GM18907 (cell line): ENCODE results near the gene RADIL.
"Not testable (repeated sequence)": the region's sequence is repeated elsewhere in the genome, so short reads cannot be mapped to it uniquely, and the experiment has no call there.

ENCODE experiments used
- ATAC-seq: cut with Tn5 transposase; IDR thresholded peaks from one replicate; pipeline ENCODE4 v1.9.1; 2021; ENCODE audit warnings: mild to moderate bottlenecking, moderate library complexity; ENCODE audit not compliant: unreplicated experiment

The RADIL gene

DNA sequence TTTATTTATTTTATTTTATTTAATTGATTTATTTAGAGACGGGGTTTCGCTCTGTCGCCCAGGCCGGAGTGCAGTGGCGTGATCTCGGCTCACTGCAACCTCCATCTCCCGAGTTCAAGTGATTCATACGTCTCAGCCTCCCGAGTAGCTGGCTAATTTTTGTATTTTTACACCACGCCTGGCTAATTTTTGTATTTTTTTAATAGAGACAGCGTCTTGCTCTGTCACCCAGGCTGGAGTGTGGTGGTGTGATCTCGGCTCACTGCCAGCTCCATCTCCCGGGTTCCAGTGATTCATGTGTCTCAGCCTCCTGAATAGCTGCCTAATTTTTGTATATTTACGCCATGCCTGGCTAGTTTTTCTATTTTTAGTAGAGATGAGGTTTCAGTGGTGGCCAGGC, 73.8 kb downstream of the RADIL start:
- ATAC-seq: no peak

GRCh38 chr7:4809091-4809591, 74.4 kb downstream of the RADIL start:
- ATAC-seq: no peak

DNA sequence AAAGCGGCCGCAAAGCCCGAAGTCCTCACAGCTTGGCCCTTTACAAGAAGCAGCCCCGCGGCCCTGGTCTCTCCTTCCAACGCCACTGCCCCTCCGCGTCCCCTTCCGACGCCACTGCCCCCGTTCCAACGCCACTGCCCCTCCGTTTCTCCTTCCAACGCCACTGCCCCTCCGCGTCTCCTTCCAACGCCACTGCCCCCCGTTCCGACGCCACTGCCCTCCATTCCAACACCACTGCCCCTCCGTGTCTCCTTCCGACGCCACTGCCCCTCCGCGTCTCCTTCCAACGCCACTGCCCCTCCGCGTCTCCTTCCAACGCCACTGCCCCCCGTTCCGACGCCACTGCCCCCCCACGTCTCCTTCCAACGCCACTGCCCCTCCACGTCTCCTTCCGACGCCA, 75.0 kb downstream of the RADIL start:
- ATAC-seq: no peak

DNA sequence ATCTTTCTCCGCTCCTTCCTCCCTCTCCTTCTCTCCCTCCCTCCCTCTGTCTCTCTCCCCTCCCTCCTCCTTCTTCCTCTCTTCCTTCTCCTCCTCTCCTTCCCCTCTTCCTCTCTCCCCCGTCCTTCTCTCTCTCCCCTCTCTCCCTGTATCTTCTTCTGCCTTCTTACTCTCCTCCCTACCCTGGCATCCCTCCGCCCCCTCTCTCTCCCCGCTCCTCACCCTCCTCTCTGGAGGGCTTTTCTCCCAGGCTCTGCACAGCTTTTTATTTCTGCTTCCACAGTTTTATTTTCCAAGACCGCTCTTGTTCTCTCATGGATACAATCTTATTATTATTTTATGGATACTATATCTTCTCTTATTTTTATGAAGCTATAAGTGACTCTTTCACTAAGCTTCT, 75.5 kb downstream of the RADIL start:
- no peak for ATAC-seq

GRCh38 chr7:4807598-4808016, 75.9 kb downstream of the RADIL start:
- ATAC-seq: no peak

DNA sequence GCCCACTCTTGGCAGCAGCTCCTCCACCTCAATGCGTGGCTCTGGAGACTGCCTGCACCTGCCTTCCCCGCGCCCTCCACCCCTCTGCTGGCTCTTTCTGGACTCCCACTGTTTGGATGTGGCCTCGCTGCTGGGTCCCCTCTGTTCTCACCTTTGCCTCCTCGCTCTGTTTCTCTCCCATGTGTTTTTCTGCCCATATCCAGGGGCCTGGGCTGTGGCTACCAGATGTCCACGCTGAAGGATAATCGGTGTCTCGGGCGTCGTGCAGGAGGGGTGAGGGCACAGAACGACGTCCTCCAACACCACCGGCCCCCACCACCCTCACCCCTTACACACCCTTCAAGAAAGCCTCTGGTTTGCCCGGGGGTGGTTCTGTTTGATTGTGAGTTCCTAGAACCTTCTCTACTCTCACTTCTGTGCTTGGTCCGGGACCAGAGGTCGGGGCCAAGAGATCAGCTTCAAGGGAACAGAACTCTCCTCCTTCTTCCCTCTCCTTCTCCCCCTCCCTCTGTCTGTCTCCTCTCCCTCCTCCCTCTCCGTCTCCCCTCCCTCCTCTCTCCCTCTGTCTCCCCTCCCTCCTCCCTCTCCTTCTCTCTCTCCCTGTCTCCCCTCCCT, 76.4 kb downstream of the RADIL start:
- ATAC-seq: no peak

DNA sequence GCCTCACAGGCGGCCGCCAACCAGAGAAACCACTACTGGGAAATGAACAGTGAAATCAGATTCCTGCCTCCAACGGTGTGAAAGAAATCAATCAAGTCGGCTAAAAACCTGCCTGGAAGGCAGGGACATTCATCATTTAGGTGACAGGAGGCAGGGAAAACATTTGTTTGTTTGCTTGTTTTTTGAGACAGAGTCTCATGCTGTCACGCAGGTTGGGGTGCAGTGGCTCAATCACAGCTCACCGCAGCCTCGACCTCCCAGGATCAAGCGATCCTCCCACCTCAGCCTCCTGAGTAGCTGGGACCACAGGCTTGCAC, 77.6 kb downstream of the RADIL start:
- ATAC-seq: no peak

GRCh38 chr7:4805110-4805983, 78.2 kb downstream of the RADIL start:
- ATAC-seq: no peak

GRCh38 chr7:4803397-4804241, 79.9 kb downstream of the RADIL start:
- ATAC-seq: no peak

- not testable (repeated sequence) for ATAC-seq
Measured at GRCh38 chr7:4802577-4802976, 80.9 kb downstream of the RADIL start.

- ATAC-seq: no peak
Measured at GRCh38 chr7:4801839-4802231, 81.7 kb downstream of the RADIL start.

DNA sequence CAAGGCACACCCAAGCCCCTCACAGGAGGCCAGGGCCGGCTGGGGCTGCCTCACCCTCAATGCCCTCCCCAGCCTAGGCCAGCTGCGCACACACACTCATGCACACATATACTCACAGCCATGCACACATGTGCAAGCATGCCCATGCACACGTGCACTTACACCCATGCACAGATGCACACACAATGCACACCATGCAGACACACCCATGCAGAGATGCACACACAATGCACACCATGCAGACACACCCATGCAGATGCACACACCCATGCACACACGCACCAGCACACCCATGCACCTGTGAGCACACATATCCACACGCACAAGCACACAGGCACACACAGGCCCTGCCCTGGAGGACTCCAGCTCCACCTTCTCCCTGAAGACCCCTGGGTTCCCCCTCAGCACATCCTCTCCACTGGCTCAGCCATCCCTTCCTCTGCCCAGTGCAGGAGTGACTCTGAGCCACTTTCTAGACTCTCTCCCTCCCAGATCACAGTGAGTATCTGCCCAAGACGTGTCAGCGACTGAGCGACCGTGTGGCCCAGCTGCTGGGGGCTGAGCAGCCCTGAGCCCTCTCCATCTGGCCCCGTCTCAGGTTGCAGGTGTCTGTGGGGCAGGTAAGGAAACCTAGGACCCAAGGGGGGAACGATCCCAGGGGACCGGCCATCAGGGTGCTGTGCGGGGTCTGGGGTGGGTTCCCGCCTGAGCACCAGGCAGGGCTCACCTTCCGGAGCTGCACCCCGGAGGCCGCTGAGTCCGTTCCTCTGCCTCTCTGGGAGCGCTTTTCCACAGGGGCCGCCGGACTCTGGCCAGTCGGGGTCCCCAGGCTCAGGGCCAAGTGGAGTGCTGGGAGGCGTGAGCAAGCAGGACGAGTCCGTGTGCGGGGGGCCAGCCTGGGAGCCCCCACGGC, 82.3 kb downstream of the RADIL start:
- no peak for ATAC-seq

- ATAC-seq: no peak
Measured at GRCh38 chr7:4800487-4800886, 83.0 kb downstream of the RADIL start.

GRCh38 chr7:4799508-4800268, 83.8 kb downstream of the RADIL start:
- ATAC-seq: no peak

DNA sequence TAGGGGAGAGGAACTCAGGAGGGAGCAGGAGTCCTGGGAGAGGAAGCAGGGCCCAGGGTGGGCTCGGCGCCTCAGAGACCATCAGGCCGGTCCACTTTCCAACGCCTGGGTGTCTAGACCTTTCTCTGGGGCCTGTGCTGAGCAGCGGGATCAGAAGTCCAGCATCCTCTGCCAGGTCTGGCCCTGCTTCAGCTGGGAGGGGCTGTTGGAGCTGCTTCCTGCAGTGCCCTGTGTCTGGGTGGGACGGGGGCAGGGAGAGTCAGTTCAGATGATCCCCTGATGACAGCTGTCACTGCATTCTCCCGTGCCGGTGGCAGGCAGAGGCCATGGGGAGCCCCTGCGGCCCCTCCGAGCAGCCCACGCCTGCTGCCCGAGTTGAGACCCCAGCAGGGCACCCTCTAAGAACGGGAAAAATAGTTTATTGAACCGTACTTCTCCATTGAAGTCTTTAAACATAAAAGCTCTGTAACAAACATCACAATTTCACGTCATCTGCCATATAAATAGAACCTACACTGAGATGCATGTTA, 84.7 kb downstream of the RADIL start:
- ATAC-seq: no peak

DNA sequence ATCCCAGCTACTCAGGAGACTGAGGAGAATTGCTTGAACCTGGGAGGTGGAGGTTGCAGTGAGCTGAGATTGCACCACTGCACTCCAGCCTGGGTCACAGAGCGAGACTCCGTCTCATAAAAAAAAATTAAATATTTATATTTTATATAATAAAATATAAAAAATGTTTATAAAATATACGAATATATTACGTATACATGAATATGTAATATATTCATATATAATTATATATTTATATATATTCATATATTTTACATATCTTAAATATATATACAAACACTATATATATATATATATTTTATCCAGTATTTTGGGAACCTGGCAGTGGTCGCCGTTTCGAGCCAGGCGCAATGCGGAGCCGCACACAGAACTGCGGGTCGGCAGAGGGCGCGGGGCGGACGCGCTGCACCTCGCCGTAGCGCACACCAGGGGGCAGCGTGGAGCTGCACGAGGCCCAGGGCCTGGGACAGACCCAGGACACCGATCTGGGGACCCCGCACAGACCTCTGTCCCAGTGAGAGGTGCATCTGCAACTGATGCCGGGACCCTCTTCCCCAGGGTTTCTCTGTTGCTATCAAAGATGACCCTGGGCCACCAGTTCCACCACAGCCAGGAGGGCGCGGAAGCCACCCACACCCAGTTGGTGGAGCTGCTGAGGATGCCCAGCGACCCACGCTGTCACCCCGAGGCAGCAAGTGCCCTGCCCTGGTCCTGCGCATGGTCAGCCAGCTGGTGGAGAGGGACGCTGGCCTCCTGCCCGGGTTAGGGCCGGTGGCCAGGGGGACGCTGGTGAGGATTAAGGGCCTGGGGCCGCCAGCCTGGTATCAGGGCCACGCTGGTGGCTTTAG, 85.4 kb downstream of the RADIL start:
- no peak for ATAC-seq

DNA sequence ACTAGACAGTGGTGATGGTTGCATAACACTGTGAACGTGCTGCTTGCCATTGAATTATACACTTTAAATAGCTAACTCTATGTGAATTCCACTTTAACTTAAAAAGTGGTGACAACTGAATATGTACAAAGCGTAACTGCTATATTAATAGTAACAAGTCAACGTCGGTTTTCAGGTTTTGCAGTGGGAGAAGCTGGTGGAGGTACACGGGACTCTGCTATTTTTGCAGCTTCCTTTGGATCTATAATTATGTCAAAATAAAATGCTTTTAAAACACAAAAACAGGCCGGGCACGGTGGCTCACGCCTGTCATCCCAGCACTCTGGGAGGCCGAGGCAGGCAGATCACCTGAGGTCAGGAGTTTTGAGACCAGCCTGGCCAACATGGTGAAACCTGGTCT, 87.1 kb downstream of the RADIL start:
- no peak for ATAC-seq

GRCh38 chr7:4794591-4795350, 88.7 kb downstream of the RADIL start:
- no peak for ATAC-seq
